HG03196 (cell line): Measurements from ENCODE around the gene C5.

ENCODE experiments used
- ATAC-seq: cut with Tn5 transposase; IDR thresholded peaks from one replicate; pipeline ENCODE4 v1.9.1; 2021; ENCODE audit not compliant: unreplicated experiment

C5 gene

DNA sequence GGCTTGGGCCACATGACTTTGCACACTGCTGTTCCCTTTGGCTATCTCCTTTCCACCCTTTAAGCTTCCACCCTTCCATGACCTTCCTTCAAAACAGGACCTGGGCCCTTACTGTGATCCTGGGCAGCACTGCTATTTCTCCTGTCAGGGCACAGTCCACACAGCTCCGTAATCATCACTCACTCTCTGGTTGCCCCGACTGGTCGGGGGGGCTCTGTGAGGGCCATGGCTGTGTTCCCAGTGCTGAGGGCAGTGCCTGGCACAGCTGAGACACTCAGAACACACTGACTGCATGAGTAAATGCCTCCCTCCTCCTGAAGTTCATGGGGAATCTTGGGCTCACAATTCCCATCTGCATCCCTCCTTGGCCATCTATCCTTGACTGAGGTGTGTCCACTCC is 135.7 kb downstream of the C5 start:
- ATAC-seq = no peak

DNA sequence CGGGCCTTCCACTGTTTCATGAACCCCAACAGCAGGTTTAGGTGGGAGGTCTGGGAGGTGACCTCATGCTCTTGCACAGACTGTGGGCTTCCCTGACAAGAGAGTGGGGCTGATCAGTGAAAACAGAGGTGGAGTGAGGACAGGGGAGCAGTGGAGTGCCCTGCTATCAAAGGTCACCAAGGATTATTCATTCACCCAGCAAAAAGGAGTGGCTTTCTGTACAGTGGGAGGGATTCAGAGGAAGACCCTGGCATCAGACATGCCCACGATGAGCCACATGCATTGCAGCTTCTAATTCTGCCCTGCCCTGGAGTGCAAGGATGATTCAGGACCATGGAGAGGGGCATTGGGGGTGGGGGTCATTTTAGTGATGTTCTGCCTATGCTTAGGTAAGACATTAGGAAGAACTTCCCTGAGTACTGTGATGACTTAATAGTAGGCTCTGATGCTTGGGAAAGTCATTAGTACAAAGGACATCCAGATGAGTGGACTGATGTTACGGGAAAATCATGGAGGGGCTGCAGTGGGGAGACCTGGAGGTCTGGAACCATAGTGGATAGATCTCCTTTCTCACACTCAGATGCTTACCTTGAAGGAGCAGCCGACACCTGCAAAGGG is 136.3 kb downstream of the C5 start:
- ATAC-seq = no peak

DNA sequence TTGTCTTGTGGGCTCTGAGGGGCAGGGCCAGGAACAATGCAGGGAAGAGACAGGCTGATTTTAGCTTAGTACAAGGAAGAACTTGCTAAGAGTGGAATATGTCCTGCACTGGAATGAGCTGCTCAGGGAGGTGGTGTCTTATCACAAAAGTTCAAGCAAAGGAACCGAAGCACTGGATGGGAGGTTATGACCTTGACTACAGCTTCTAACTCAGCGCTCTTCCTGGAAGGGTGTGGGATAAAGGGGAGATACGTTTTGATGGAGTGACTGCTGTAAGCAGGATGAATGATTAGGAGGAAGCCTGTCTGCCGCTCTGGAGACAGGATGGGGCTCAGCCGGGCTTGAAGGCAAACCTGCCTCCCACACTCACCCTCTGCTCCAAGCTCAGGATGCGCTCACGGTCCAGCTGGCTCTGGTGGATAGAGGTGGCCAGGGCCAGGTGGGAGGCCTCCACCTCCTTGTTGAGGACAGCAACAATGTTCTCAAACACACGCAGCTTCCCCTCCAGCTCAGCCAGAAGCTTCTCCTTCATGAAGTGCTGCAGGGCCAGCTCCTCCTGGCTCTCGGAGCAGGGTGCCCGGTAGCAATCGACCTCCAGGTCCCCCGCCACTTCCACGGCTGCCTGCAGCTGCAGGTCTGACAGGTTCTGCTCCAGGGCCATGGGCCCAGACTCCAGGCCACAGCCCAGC is 137.0 kb downstream of the C5 start:
- ATAC-seq = no peak

DNA sequence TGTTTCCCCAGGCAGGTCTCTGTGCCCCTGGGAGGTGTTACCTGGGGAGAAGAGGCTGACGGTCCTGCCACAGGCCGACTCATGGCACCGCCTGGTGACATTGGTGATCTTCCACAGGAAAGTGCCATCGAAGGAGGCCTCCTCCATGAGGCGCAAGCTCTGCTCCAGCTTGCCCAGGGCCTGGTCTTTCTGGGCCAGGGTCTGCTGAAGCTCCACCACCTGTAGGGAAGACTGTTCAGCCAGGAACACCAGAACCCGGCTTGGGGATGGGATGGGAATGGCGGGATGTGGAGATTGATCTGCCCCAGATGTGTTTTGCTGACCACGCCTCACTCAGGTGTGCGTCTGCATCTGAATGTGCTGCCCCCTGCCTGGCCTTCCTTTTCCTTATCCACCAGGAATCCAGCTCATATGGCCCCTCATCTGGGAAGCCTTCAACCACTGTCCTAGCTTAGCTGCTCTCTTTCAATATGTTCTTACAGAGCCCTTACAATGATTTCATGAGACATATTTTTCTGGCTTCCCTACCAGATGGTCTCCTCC is 138.7 kb downstream of the C5 start:
- no peak for ATAC-seq

DNA sequence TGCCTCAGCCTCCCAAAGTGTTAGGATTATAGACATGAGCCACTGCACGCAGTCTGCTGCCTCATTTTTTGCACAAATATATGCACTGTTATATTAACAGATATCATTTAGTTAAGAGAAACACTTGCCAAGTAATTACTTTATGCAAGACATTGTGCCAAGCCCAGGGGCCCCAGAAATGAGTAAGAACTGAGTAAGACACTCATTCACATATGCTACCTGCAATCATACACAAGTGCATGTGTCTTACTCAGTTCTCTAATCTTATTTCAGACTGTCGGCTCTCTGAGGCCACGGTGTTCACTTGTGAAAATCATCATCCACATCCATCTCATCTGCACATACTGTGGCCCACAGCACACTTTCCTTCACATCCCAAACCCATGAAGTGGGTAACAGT is 139.4 kb downstream of the C5 start:
- no peak for ATAC-seq

DNA sequence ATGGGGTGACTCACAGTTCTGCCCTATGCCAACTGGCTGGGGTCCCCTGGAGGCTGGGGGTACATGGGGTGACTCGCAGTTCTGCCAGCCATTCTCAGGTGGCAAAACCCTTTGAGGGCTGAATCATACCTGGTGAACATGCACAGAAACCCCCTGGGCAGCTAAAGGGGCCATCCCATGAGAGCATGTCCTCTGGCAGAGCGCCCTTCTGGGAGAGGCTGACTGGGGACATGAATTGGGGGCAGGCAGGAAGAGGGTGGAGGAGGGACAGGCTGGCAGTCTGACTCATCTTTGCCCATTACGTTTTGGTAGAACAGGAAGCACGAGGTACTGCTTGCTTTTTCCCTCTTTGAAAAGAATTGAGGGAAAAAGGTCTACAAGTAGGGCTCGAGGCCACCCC is 140.2 kb downstream of the C5 start:
- no peak for ATAC-seq

DNA sequence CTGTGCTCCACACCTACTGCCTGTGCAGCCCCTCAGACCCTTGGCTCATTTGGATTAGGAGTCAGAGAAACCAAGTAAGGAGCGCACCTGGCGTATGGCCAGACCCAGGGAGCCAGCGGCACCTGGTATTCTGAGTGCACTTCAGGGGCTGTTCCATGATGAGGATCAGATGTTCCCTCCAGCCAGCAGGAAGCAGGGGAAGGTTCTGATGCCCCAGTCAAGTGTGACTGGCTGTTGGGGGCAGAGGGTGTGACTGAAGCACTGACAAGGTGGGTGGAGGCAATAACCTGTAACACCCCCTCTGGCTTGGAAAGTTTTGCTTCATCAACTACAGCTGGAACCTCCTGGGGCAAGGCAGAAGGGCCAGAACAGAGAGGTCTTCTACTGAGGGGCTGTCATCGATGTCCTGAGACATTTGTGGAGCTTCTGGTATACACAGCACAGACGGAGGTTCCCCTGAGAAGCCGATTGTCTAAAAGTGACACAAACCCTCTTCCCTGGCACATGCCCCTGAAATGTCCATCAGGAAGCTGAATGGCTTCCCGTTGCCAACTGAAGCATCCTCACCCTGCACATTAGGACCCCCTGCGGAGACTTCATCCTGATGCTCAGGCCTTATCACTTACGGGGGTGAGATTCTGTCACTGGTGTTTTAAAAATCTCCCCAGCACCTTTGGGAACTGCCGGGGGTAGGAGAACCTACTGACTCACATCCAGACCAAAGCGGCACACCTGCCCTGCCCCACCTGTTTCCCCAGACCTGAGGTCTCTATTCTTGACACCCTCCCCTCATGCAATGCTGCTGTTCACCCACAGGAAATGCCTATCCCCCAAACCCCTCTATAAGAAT is 144.5 kb downstream of the C5 start:
- ATAC-seq = no peak

DNA sequence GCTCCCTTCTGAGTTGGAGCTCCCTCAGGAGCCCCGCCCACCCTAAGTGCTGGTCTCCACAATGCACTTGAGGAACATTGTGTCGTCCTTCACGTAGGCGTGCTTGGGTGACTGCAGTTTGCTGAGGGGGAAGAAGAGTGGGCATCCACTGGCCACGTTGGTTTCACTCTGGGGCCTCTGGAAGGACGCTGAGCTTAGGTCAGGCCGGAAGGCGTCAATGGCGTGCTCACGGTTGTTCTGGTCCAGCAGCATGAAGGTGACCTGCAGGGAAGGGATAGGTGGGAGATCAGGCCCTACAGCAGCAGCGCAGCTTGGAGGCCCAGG is 145.1 kb downstream of the C5 start:
- ATAC-seq = no peak

DNA sequence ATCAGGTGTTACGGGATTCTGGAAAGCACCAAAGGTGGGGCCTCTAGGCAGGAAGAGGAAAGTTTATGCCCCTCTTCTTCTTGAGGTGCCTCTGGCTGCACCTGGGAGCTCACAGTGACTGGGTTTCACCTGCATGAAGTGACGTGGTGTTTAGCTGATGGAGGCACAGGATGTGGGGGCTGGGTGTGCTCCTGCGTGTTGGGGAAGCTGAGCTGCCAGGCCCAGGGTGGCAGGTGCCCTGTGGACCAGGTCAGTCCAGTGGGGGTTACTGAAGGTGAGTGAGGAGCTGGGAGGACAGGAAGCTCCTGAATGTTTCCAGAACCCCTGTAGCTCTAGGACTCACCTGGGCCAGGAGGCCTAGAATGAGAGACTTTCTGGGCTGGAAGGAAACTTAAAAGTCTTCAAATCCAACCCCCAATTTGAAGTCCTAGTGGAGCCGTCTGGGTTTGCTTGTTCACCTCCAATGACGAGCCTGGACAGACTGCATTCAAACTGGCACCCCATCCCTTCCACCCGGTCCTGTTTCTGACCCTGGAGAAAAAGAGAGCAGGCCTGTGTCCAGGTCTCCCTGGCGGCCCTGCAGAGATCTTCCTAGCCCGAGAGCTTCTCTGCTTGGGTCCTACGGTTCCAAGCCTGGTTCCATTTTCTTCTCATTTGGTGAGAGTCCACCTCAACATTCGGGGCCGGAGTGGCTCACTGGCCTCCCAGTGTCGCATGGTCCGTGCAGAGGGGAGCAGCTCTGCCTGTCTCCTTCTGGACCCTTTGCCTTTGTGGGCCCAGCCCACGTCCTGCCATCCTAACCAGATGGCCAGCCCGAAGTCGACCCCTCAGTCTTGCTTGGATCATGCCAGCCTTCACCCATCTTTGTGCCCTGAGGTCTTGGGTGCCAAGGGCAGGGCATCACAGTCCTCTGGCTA is 145.8 kb downstream of the C5 start:
- no peak for ATAC-seq

DNA sequence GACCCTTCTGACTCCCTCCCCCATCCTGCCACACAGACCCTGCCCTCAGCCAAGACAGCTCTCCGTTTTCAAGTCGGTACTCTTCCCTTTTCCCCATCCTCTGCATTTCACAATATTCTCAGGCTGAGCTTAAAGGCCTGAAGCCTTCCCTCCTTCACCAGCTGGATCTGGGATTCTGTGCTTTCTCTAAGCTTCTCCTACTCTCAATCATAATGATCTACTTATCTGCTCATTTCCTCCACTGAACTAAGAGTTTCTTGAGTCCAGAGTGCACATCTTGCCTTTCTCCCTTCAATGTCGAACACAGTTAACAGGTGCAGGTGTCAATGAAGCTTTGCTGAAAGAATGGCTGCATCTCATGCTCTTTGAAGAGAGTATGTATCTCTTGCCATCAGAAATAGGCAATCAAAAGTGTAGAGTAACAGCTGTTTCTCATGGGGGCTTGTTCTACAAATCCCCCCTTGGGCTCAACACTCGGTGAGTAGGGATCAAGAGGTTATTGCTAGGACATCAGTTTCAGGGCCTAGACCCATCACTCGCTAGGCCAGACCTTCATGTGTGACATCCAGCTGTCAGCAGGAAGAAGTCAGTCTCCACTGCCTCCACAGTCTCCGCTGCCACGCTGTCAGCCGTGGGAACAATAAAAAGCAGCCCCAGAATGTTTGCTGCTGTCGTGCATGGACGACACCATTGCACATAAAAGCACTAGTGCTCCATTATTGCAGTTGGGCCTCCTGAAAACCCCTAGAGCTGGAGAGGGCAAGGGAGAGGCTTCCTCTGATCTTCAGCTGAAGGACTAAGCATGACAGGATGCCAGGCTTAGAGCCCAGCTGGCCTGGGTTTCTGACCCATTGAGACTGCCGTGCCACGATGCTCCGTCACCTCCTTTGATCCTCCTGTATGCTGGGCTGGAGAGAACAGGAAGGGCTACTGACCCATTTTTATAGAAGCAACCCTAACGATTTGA is 147.2 kb downstream of the C5 start:
- no peak for ATAC-seq
